Prostate gland (tissue), 2 donors: ENCODE data around the gene AHCYL2. TPM values are rescaled to one million over a fixed set of nuclear protein-coding genes. Genes with fewer than 3 reads are reported as not detected.

Experiments used
- DNase-seq: peaks from one replicate; pipeline ENCODE4 v3.0.0-alpha.2; 2019; ENCODE audit warnings: low spot score
- H3K27ac ChIP-seq, 2 donors: fragments of 200-600 bp; sonication (generic); 2 replicates each; pipeline ENCODE4 v1.5.1; 2017 to 2019
- H3K27me3 ChIP-seq: fragments of 200-600 bp; sonication (generic); replicated peaks from 2 replicates; pipeline ENCODE4 v1.5.1; 2019; ENCODE audit not compliant: insufficient read depth
- H3K36me3 ChIP-seq, 2 donors: fragments of 200-600 bp; sonication (generic); 1 replicate in 1 of 2; 2 replicates in 1 of 2; pipeline versions ENCODE4 v1.5.1 to v1.8.1; 2017 to 2019
- H3K4me1 ChIP-seq: fragments of 200-600 bp; sonication (generic); replicated peaks from 2 replicates; pipeline ENCODE4 v1.5.1; 2019
- H3K4me3 ChIP-seq, 2 donors: fragments of 200-600 bp; sonication (generic); 2 replicates each; pipeline ENCODE4 v1.5.1; 2017 to 2019
- H3K9me3 ChIP-seq: fragments of 200-600 bp; sonication (generic); 2 replicates; pipeline ENCODE4 v1.5.1; 2017
- POLR2A ChIP-seq: fragments of 450-650 bp; IDR thresholded peaks from one replicate; pipeline ENCODE4 v1.6.1; 2016; ENCODE audit warnings: antibody characterized with exemption, mild to moderate bottlenecking
- POLR2AphosphoS5 ChIP-seq: sonication (generic); formaldehyde crosslinking; IDR thresholded peaks from one replicate; pipeline ENCODE4 v1.6.1; 2017; ENCODE audit warnings: antibody characterized with exemption
- WGBS: methylation state at CpG from one replicate; pipeline ENCODE4 v1.1.5; 2018; 5-methylcytosine and 5-hydroxymethylcytosine counted together
- intact Hi-C: fragments of 100-400 bp; cut with DNase I; formaldehyde crosslinking; loops from one replicate; pipeline ENCODE4 v1.14.2; 2022
- total RNA-seq, 2 donors: library from RNA; depleted of rRNA; stranded (reverse); fragments of >200 nt; gene quantifications; one replicate each; pipeline ENCODE4 v1.1.0, GENCODE V29; 2016
- TF ChIP-seq, protein P1 (sequence below), 4 experiments: fragments of 200-600 bp in 2 of 4; fragments of 450-650 bp in 2 of 4; sonication (generic) in 2 of 4; IDR thresholded peaks; 1 replicate in 3 of 4; 2 replicates in 1 of 4; pipeline ENCODE4 v1.5.1; 2016 to 2019; ENCODE audit warnings: antibody characterized with exemption in 4 of 4, mild to moderate bottlenecking in 2 of 4, moderate library complexity in 2 of 4

AHCYL2 gene
- total RNA-seq, 2 donors from 2014 or later: 15.2 to 38.3 TPM

- 25% methylated on average over 1 of the region's 1 CpG for whole genome bisulfite sequencing
- H3K36me3 ChIP-seq: no peaks in the 10 kb centered on the region
- no peak for TF ChIP-seq POLR2AphosphoS5
- TF ChIP-seq POLR2A: no peak
- TF ChIP-seq, protein P1, sequence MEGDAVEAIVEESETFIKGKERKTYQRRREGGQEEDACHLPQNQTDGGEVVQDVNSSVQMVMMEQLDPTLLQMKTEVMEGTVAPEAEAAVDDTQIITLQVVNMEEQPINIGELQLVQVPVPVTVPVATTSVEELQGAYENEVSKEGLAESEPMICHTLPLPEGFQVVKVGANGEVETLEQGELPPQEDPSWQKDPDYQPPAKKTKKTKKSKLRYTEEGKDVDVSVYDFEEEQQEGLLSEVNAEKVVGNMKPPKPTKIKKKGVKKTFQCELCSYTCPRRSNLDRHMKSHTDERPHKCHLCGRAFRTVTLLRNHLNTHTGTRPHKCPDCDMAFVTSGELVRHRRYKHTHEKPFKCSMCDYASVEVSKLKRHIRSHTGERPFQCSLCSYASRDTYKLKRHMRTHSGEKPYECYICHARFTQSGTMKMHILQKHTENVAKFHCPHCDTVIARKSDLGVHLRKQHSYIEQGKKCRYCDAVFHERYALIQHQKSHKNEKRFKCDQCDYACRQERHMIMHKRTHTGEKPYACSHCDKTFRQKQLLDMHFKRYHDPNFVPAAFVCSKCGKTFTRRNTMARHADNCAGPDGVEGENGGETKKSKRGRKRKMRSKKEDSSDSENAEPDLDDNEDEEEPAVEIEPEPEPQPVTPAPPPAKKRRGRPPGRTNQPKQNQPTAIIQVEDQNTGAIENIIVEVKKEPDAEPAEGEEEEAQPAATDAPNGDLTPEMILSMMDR (IDR thresholded peaks at IDR 0.05): no peak
- no peaks in the 10 kb centered on the region for H3K9me3 ChIP-seq
- no peak overlapping the region for H3K4me3 ChIP-seq
- H3K27ac ChIP-seq: no peak overlapping the region
- intact Hi-C loops: no loop called here
- H3K27me3 ChIP-seq: no peaks in the 10 kb centered on the region
- DNase-seq: no peak
- H3K4me1 ChIP-seq: no peaks in the 10 kb centered on the region
These were observed 165.0 kb downstream of the AHCYL2 start for GRCh38 chr7:129389829-129390228.

- no peak overlapping the region for H3K27ac ChIP-seq
- no peak overlapping the region for H3K4me3 ChIP-seq
- TF ChIP-seq POLR2A (no peak), POLR2AphosphoS5 (no peak)
- TF ChIP-seq, protein P1 (IDR thresholded peaks at IDR 0.05): no peak
- no peaks in the 10 kb centered on the region for H3K4me1 ChIP-seq
- intact Hi-C loops: no loop called here
- no peaks in the 10 kb centered on the region for H3K9me3 ChIP-seq
- H3K27me3 ChIP-seq: no peaks in the 10 kb centered on the region
- no peaks in the 10 kb centered on the region for H3K36me3 ChIP-seq
- no peak for DNase-seq
These were observed 165.5 kb downstream of the AHCYL2 start for GRCh38 chr7:129390314-129390713.

GRCh38 chr7:129391546-129392171 lies 166.8 kb downstream of the AHCYL2 start:
- H3K4me3 ChIP-seq: no peak overlapping the region

DNA sequence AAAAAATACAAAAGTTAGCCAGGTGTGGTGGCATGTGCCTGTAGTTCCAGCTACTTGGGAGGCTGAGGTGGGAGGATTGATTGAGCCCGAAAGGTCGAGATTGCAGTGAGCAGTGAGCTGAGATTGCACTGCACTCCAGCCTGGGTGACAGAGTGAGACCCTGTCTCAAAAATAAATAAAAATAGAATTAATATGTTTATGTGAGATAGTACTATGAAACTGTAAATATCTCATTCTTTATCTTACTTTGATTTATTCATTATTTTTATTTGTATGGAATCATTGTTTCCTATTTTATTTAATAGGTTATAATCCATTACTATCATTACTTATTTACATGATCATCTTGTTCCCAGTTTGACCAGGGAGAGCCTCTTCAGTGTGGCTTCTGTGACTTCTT lies 168.4 kb downstream of the AHCYL2 start:
- H3K4me1 ChIP-seq: no peaks in the 10 kb centered on the region

More at GRCh38 chr7:129391546-129392171, 166.8 kb downstream of the AHCYL2 start:
- TF ChIP-seq POLR2A (no peak), POLR2AphosphoS5 (no peak)
- TF ChIP-seq, protein P1 (IDR thresholded peaks at IDR 0.05): no peak
- Histone ChIP-seq H3K36me3 (no peaks in the 10 kb centered on the region), H3K9me3 (no peaks in the 10 kb centered on the region), H3K27ac (no peak overlapping the region), H3K4me1 (no peaks in the 10 kb centered on the region), H3K27me3 (no peaks in the 10 kb centered on the region)
- intact Hi-C loops: no loop called here
- WGBS: 91% methylated on average over 2 of the region's 2 CpGs
- no peak for DNase-seq

More for the DNA sequence above, 168.4 kb downstream of the AHCYL2 start:
- no peaks in the 10 kb centered on the region for H3K36me3 ChIP-seq
- DNase-seq: no peak
- TF ChIP-seq POLR2AphosphoS5 (no peak), POLR2A (no peak)
- TF ChIP-seq, protein P1 (IDR thresholded peaks at IDR 0.05): no peak
- H3K27me3 ChIP-seq: no peaks in the 10 kb centered on the region
- intact Hi-C loops: no loop called here
- no peaks in the 10 kb centered on the region for H3K9me3 ChIP-seq
- no peak overlapping the region for H3K27ac ChIP-seq
- no peak overlapping the region for H3K4me3 ChIP-seq
- 97% methylated on average over 2 of the region's 2 CpGs for WGBS
